GM12892 (cell line): Measurements from ENCODE around the gene SEC14L2.

Source experiments
- POLR2A ChIP-seq: IDR thresholded peaks from 2 replicates; pipeline ENCODE4 v1.6.1; 2011; ENCODE audit warnings: low read depth, low read length, control low read depth
- POLR2AphosphoS5 ChIP-seq: IDR thresholded peaks from 2 replicates; pipeline ENCODE4 v1.6.1; 2011; ENCODE audit warnings: low read depth, low read length, control low read depth
- TAF1 ChIP-seq: IDR thresholded peaks from 2 replicates; pipeline ENCODE4 v1.6.1; 2011; ENCODE audit warnings: low read depth, mild to moderate bottlenecking, control low read depth, low read length, borderline replicate concordance

DNA sequence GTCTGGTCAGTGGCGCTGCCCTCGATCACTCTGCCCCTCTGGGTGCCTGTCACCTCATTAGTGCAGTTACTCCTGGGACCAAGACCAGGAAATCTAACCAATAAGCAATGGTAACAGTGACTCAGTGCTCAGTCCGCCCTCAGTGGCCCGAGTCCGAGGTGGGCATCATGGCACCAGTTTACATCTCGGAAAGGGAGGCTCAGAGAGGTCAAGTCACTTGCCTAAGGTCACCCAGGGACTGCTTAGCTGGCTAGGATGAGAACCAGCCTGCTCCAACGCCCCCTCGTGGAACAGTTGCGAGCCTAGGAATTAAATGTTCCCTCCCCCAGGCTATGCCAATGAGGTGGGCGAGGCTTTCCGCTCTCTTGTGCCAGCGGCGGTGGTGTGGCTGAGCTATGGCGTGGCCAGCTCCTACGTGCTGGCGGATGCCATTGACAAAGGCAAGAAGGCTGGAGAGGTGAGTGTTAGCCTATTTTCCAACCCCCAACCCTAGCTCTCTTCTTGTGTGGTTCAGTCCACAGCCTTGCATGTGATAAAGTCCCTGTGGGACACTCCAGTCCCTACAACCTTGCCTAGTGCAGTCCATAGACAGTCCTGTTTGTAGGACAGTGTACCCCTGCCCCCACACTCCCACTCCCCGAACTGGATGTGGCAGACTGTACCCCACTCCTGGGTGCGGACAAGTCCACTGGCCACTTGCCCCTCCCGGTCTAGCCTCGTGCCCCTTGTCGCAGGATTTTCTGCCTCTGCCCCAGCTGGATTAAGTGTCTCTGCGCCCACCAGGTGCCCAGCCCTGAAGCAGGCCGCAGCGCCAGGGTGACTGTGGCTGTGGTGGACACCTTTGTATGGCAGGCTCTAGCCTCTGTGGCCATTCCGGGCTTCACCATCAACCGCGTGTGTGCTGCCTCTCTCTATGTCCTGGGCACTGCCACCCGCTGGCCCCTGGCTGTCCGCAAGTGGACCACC lies 29.9 kb downstream of the SEC14L2 start:
- TF ChIP-seq TAF1 (no peak), POLR2AphosphoS5 (no peak), POLR2A (no peak)
